Left ventricle myocardium inferior (tissue), 1 donor: ENCODE results near the gene HHLA2. TPM values are rescaled to one million over a fixed set of nuclear protein-coding genes. Genes with fewer than 3 reads are reported as not detected.

ENCODE experiments used
- DNase-seq: peaks from one replicate; pipeline ENCODE4 v3.0.0-alpha.2; 2020
- H3K27ac ChIP-seq: fragments of 200-600 bp; replicated peaks from 2 replicates; pipeline ENCODE4 v1.8.0; 2021
- H3K27me3 ChIP-seq: fragments of 200-600 bp; 2 replicates; pipeline ENCODE4 v1.8.0; 2021; ENCODE audit warnings: low read depth
- H3K36me3 ChIP-seq: fragments of 200-600 bp; 2 replicates; pipeline ENCODE4 v1.8.0; 2021
- H3K4me1 ChIP-seq: fragments of 200-600 bp; 2 replicates; pipeline ENCODE4 v1.8.0; 2021
- H3K4me3 ChIP-seq: fragments of 200-600 bp; 2 replicates; pipeline ENCODE4 v1.8.0; 2021; ENCODE audit warnings: mild to moderate bottlenecking, moderate library complexity
- H3K9me3 ChIP-seq: fragments of 200-600 bp; replicated peaks from 2 replicates; pipeline ENCODE4 v1.8.0; 2021
- intact Hi-C: fragments of 100-400 bp; cut with micrococcal nuclease; formaldehyde crosslinking; loops from one replicate; pipeline ENCODE4 v1.11.0; 2022
- total RNA-seq: library from RNA; stranded (reverse); fragmentation: NEBNext Ultra II Directional; extraction: Animal tissue kit (Norgen Biotek cat#: 25700); gene quantifications from one replicate; pipeline ENCODE4 v1.2.1, GENCODE V29; 2021
- TF ChIP-seq, protein P1 (sequence below): fragments of 200-600 bp; IDR thresholded peaks from 2 replicates; pipeline ENCODE4 v1.8.0; 2021; ENCODE audit warnings: antibody characterized with exemption, mild to moderate bottlenecking, borderline replicate concordance
- donor health status: DM: no; HTN: yes; CAD: no; lungs with severe emphysema.

Gene HHLA2
- total RNA-seq, 1 donor from 2014 or later, result not detected

DNA sequence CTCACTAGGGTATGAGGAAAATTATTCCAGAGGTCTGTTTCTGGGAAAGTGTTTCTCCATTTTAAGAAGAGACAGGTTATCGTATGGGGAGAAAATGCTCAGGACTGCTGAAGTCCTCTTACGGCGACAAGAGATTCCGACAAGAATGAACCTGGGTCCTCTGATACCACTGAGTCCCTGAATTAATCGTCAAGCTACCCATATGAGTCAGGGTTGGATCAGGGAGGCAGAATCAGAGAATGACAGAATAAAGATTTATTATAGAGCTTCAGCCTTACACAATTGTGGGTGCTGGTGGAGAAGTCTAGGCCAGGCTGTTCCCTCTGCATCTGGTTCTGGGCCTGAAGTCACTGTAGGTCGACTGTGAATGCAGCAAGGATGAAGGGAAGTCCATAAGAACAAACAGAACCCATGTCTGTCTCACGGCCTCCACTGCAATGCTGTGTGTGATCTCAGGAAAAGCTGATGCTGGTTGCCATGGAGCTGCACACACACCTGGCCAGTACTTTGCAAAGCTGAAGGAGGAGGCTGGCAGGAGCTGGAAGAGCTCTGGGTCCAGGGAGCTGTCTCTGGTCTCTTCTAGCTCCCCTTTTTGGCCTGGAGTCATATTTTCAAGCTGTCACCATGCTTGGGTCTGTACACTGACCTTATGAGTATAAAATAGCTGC is 83.9 kb downstream of the HHLA2 start:
- TF ChIP-seq, protein P1, sequence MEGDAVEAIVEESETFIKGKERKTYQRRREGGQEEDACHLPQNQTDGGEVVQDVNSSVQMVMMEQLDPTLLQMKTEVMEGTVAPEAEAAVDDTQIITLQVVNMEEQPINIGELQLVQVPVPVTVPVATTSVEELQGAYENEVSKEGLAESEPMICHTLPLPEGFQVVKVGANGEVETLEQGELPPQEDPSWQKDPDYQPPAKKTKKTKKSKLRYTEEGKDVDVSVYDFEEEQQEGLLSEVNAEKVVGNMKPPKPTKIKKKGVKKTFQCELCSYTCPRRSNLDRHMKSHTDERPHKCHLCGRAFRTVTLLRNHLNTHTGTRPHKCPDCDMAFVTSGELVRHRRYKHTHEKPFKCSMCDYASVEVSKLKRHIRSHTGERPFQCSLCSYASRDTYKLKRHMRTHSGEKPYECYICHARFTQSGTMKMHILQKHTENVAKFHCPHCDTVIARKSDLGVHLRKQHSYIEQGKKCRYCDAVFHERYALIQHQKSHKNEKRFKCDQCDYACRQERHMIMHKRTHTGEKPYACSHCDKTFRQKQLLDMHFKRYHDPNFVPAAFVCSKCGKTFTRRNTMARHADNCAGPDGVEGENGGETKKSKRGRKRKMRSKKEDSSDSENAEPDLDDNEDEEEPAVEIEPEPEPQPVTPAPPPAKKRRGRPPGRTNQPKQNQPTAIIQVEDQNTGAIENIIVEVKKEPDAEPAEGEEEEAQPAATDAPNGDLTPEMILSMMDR, result no peak
- intact Hi-C loops, result no loop called here

DNA sequence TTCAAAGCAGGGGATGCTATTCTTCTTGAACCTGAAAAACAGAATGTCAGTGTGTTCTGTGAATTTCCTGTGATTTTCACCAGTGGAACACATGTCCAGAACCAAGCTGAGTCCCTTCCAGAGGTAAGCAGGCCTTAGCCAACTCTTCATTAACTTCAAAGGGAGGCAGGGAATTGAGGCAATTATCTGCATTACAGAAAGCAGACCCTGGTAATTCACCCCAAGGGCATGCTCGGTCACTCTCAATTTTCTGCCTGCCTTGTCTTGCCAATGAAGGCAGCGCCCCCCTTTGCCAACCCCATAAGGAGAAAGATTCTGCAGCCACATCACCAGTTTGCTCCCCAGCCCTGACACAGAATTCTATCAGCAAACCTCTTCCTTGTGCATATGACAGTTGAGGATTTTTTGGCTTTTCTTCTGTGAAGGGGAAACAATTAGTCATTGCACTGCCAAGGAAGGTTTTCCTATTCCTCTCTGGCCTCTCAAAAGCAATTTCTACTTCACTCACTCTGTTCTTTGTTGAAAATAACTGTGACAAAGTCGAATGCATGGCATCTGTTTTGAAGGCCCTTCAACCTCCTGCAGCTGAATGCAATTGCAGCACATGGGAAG is 85.3 kb downstream of the HHLA2 start:
- no peaks in the 10 kb centered on the region for H3K27me3 ChIP-seq
- intact Hi-C loops, result no loop called here
- no peak overlapping the region for H3K4me3 ChIP-seq
- H3K27ac ChIP-seq, result no peak overlapping the region
- TF ChIP-seq, protein P1, result no peak
- no peaks in the 10 kb centered on the region for H3K9me3 ChIP-seq
- DNase-seq, result no peak
- H3K36me3 ChIP-seq, result no peaks in the 10 kb centered on the region
- no peaks in the 10 kb centered on the region for H3K4me1 ChIP-seq

More for the DNA sequence above, 83.9 kb downstream of the HHLA2 start:
- Histone ChIP-seq H3K4me3 (no peak overlapping the region), H3K36me3 (no peaks in the 10 kb centered on the region), H3K4me1 (no peaks in the 10 kb centered on the region), H3K27ac (no peak overlapping the region), H3K9me3 (no peaks in the 10 kb centered on the region), H3K27me3 (no peaks in the 10 kb centered on the region)
- DNase-seq, result no peak

DNA sequence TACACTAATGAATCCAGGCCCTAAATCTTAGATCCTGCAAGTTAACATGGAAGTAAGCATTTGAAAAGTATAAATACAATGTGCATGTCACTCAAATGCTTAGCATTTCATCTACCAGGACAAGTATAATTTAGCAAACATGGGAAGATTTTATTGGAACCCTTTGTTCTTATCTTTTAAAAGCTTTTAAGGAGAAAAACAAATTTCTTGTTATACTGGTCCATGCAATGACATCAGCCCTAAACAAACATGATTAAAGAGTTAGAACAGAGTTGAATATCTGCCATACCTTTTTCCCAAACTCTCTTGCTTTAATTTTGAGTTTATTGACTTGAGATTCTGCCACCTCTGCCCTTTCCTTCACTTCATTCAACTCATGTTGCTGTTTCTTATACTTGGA is 87.0 kb downstream of the HHLA2 start:
- no peak overlapping the region for H3K27ac ChIP-seq
- H3K9me3 ChIP-seq, result no peaks in the 10 kb centered on the region
- DNase-seq, result no peak
- TF ChIP-seq, protein P1, result no peak
- no peaks in the 10 kb centered on the region for H3K27me3 ChIP-seq
- intact Hi-C loops, result no loop called here
- H3K36me3 ChIP-seq, result no peaks in the 10 kb centered on the region
- no peaks in the 10 kb centered on the region for H3K4me1 ChIP-seq
- no peak overlapping the region for H3K4me3 ChIP-seq

GRCh38 chr3:108387063-108387462 is 90.7 kb downstream of the HHLA2 start:
- no peak for DNase-seq
- H3K4me3 ChIP-seq, result no peak overlapping the region
- intact Hi-C loops, result no loop called here
- TF ChIP-seq, protein P1, result no peak
- no peaks in the 10 kb centered on the region for H3K9me3 ChIP-seq
- H3K27ac ChIP-seq, result no peak overlapping the region
- peaks cover 4% of the 10 kb centered on the region for H3K27me3 ChIP-seq
- H3K4me1 ChIP-seq, result no peaks in the 10 kb centered on the region
- no peaks in the 10 kb centered on the region for H3K36me3 ChIP-seq

DNA sequence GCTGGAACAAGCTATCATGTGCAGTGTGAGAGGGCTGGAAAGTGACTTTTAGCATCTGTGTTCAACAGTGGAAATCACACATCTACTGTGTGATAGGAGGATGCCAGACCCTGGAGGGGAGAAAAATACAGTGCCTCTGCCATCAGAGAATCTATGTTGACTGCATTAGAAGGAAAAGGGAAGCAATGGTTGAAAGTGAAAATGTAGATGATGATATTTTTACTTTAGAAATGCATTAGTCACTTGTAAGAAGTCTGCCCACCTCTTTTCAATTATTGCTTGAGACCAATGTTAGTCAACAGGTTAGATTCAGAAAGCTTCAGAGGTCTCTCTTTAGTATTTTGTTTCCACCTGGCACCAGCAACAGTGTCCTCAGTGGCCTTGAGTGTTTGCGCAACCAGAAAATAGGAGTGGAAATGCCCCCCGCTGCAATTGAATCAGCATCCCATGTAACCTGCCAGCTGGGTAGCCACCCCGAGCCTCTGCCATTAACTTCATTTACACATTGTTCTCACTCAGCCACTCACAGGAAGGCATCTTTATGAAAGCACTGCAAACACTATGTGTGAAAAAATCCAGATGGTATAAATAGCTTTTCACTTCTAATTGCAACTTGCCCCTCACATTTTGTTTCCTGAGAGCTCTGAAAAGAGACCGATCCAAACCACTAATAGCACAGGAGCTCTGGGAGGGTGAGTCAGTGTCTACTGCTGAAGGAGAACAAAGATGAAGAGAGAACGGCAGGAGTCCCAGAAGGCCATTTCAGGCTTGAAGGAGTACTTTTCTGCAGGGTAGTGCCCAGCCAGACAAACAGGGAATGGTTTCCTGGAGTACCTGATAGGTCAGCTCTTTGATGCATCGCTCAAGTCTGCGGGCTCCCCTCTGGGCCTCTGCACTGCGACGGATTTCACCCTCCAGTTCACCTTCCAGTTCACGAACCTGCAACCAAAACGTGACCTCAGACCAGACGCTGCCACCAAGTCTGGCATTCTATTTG is 92.1 kb downstream of the HHLA2 start:
- peaks cover 4% of the 10 kb centered on the region for H3K27me3 ChIP-seq
- no peak overlapping the region for H3K4me3 ChIP-seq
- no peaks in the 10 kb centered on the region for H3K9me3 ChIP-seq
- intact Hi-C loops, result no loop called here
- TF ChIP-seq, protein P1, result no peak
- no peaks in the 10 kb centered on the region for H3K36me3 ChIP-seq
- no peak for DNase-seq
- no peaks in the 10 kb centered on the region for H3K4me1 ChIP-seq
- H3K27ac ChIP-seq, result no peak overlapping the region
